HG03442 (cell line): Measurements from ENCODE around the gene KNTC1.
"Not testable (repeated sequence)": the region's sequence is repeated elsewhere in the genome, so short reads cannot be mapped to it uniquely, and the experiment has no call there.

Experiments used
- ATAC-seq: cut with Tn5 transposase; IDR thresholded peaks from one replicate; pipeline ENCODE4 v1.9.1; 2021; ENCODE audit warnings: mild to moderate bottlenecking, moderate library complexity; ENCODE audit not compliant: unreplicated experiment

The KNTC1 gene

GRCh38 chr12:122505419-122506051, 21.5 kb upstream of the KNTC1 start:
- no peak for ATAC-seq

- no peak for ATAC-seq
Measured at GRCh38 chr12:122506393-122506938, 20.6 kb upstream of the KNTC1 start.

GRCh38 chr12:122508163-122508562, 18.9 kb upstream of the KNTC1 start:
- ATAC-seq, result no peak

GRCh38 chr12:122513028-122513427, 14.0 kb upstream of the KNTC1 start:
- ATAC-seq, result not testable (repeated sequence)

GRCh38 chr12:122513660-122514059, 13.4 kb upstream of the KNTC1 start:
- no peak for ATAC-seq

GRCh38 chr12:122515275-122515674, 11.8 kb upstream of the KNTC1 start:
- ATAC-seq, result no peak

GRCh38 chr12:122516544-122517361, 10.3 kb upstream of the KNTC1 start:
- ATAC-seq, result no peak

GRCh38 chr12:122517877-122518276, 9.2 kb upstream of the KNTC1 start:
- no peak for ATAC-seq

GRCh38 chr12:122518908-122519307, 8.1 kb upstream of the KNTC1 start:
- ATAC-seq, result no peak

GRCh38 chr12:122519418-122519817, 7.6 kb upstream of the KNTC1 start:
- ATAC-seq, result no peak

- ATAC-seq, result no peak
Measured at GRCh38 chr12:122520676-122521075, 6.4 kb upstream of the KNTC1 start.

- no peak for ATAC-seq
Measured at GRCh38 chr12:122523280-122523679, 3.8 kb upstream of the KNTC1 start.

- ATAC-seq, result no peak
Measured at GRCh38 chr12:122523846-122524718, 3.0 kb upstream of the KNTC1 start.

- ATAC-seq, result no peak
Measured at GRCh38 chr12:122527478-122527944, 462 bp downstream of the KNTC1 start.

- no peak for ATAC-seq
Measured at GRCh38 chr12:122528582-122528981, 1.5 kb downstream of the KNTC1 start.

- no peak for ATAC-seq
Measured at GRCh38 chr12:122528992-122529391, 1.9 kb downstream of the KNTC1 start.

GRCh38 chr12:122533856-122534255, 6.8 kb downstream of the KNTC1 start:
- ATAC-seq, result no peak

- no peak for ATAC-seq
Measured at GRCh38 chr12:122537021-122537420, 10.0 kb downstream of the KNTC1 start.

- no peak for ATAC-seq
Measured at GRCh38 chr12:122538496-122538895, 11.4 kb downstream of the KNTC1 start.

GRCh38 chr12:122544537-122544936, 17.5 kb downstream of the KNTC1 start:
- no peak for ATAC-seq

GRCh38 chr12:122545855-122546254, 18.8 kb downstream of the KNTC1 start:
- no peak for ATAC-seq
